Measurements from ENCODE around the gene PID1.

DNA sequence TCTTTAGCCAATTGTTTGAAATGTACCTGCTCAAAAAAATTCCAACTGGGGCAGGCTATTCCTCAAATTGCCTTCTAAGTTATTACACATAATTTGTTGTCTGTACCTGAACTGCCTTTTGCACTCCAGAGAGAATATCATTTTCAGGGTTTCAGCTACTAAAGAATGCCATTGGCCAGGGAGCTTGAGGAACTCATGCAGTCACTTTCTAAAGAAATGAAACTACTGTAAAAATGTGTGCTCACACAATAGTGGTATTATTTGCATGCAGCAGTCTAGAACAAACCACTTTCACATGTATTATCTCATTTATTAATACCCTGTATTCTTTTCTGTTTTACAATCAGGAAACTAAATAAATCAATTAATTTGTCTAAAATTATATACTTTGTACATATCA lies 152.2 kb downstream of the PID1 start:
- TF ChIP-seq, protein P1, sequence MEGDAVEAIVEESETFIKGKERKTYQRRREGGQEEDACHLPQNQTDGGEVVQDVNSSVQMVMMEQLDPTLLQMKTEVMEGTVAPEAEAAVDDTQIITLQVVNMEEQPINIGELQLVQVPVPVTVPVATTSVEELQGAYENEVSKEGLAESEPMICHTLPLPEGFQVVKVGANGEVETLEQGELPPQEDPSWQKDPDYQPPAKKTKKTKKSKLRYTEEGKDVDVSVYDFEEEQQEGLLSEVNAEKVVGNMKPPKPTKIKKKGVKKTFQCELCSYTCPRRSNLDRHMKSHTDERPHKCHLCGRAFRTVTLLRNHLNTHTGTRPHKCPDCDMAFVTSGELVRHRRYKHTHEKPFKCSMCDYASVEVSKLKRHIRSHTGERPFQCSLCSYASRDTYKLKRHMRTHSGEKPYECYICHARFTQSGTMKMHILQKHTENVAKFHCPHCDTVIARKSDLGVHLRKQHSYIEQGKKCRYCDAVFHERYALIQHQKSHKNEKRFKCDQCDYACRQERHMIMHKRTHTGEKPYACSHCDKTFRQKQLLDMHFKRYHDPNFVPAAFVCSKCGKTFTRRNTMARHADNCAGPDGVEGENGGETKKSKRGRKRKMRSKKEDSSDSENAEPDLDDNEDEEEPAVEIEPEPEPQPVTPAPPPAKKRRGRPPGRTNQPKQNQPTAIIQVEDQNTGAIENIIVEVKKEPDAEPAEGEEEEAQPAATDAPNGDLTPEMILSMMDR (IDR thresholded peaks at IDR 0.05), result no peak
- TF ChIP-seq POLR2AphosphoS5 (IDR thresholded peaks at IDR 0.05) (no peak), POLR2A (IDR thresholded peaks at IDR 0.05) (no peak), EP300 (IDR thresholded peaks at IDR 0.05) (no peak)

Data from sigmoid colon (tissue), 4 donors.